NCI-H2107 treated with DMSO at 0.1 percent for 48 hours (cell line): Measurements from ENCODE around the gene NAV2.

Experiments
- DNase-seq: peaks from one replicate; lab custom pipeline; 2025; ENCODE audit not compliant: unreplicated experiment; lab: John Stamatoyannopoulos, UW

NAV2 gene

DNA sequence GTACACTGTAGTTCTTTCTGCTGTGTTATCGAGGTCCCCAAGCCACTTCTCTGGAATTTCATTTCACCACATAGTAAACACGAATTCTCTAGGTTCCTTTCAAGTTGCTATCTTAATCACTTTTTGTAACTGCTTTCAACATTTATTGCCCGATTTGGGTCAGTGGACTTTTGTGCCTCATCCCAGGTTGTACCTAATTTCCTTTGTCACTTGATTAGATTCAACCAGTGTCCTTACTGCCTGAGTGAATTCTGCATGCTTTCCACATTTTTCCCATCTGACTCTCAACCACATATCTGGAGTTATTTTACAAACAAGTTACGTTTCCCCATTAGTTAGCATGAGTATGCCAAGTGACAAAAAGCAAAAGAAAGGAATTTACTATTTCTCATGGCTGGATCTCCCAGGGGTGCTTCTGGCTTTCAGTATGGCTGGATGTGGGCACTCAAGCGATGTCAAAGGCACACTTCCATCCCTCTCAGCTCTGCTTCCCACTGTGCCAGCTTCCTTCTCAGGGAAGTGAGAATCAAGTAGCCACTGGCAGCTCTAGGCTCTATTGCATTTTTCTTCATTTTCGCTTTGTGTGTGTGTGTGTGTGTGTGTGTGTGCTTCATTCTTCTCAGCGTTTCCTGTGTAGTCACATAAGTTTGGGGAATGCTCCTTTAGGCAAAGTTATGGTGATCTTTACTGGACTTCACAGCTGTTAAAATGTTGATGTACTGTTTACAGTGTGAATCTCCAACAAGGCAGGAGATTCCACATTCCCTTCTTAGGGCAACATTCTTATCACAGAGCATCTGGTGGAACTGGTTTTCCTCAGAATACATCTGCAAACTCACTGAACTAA lies 318.7 kb downstream of the NAV2 start:
- no peak for DNase-seq

DNA sequence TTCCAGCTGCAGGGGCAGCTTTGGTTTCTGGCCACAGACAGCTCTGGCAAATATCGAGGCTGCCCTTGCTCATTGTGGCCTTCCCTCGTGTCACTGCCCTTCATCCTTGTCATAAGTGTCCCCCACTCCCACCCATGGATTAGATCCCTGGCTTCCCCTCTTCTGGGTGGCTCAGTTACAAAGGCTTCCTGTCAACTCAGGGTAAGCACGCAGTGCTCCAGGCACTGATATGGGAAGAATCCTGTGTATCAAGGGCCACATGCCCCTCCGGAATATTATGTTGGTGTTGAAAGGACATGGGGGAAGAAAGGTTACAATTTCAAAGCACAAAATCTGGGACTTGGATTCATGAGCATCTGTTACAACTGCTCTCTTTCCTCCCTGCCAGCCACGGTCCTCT lies 319.5 kb downstream of the NAV2 start:
- DNase-seq, result no peak

DNA sequence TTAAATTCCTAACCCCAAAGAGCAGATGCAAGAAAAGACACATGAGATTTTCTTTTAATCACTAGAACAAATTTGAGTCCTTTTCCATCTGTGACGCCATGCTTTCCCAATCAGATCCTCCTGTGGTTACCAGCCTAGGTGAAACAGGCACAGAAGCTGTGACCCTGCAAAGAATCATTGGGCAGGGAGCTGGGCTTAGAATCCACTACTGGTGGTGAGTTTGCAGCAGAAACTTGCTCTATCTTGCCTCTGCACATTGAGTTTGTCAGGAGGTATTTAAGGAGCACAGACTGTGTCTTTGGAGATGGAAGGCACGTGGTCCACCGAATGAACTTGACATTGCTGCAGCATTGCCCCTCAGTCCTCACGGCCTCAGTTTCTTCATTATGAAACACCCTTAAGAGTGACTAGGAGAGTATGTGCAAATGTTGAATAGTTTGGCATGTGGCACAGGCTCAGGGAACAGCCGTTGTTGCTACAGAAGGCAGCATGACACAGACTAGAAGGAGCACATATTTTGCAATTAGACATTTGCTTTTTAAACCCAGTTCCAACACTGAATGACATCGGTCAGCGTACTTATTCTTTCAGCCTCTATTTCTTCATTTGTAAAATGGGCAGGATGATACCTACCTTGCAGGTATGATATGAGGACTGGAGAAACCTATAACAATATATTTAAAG lies 320.1 kb downstream of the NAV2 start:
- DNase-seq, result no peak

DNA sequence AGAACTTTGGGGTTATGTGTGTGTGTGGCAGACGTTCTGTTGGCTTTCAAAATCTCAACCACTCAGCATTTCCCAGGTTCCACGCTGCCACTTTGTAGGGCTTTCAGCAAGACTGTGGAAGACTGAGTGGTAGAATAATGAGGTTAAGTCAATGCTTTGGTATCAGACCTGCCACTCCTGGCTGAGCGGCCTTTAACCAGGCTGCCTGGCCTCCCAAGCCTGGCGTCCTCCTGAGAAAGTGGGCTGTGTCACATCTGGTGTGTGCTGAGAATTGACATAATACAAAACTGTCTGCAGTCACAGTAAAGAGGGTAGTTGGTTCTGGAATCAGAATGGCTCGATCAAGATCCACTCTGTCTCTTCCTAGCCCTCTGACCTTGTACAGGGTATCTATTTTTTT lies 321.2 kb downstream of the NAV2 start:
- DNase-seq, result no peak

DNA sequence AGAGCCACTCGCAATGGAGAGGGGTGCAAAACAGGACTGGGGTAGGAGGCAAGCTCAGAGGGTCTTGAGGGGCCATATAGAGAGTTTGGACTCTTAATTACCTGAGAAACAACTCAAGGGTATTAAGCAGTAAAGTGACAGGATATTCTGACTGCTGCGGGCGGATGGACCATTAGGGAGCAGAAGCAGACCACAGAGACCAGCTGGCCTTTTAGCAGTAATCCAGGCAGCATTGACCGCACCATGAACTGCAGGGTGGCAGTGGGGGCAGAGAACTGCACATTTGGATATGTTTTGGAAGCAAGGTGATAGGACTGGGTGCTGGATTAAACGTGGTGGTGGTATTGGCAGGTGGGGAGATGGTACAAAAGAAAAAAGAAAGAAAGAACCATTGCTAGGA lies 322.3 kb downstream of the NAV2 start:
- DNase-seq, result no peak

DNA sequence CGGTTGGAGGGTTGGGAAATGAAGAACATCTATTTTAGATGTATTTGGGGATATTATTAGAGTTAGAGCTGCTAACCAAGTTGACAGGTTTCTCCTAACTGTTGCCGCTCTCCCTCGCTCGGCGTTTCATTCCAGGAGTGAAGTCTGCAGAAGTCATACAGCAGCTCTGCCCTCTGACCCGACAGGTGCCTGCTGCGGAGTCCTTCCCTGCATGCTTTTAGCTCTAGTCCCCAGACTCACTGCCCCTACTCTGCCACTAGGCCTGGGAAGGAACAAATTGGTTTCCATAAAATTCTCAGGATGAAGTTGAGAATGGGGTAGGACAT lies 322.7 kb downstream of the NAV2 start:
- no peak for DNase-seq

DNA sequence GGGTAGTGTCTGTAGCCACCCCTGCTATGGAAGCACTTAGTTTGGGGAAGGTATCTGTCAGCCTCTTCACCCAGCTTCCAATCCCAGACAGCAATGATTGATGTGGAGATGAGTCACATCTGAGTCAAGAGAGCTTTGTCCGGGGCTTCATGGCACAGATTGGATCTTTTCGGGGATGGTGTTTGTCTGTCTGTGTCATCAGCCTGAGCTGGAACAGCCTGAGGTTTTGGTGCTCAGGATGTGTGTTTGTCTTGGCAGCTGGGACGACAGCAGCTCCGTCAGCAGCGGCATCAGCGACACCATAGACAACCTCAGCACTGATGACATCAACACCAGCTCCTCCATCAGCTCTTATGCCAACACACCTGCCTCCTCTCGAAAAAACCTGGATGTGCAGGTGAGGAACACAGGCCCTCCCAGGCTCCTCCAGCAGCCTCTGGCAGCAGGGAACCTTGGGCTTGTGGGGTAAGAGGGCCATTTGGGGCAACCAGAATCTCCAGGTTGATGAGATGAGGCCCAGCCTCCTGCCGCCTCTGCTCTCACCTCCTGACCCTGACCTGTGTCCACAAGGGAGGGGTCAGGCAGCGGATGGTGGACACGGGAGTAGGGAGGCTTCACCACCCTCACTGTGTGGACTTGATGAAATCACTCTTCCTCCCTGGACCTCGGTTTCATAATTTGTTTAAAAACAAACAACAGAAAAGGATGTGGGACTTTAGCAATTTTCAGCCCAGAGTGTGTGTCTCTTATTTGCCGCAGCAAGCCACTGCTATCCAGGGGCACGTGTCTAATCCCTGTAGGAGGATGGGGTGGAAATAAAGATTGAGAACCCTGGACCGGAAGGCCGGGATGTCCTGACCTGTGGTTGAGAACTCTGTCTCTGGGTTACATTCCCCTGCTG lies 323.3 kb downstream of the NAV2 start:
- peak; percentile 60 for DNase-seq

DNA sequence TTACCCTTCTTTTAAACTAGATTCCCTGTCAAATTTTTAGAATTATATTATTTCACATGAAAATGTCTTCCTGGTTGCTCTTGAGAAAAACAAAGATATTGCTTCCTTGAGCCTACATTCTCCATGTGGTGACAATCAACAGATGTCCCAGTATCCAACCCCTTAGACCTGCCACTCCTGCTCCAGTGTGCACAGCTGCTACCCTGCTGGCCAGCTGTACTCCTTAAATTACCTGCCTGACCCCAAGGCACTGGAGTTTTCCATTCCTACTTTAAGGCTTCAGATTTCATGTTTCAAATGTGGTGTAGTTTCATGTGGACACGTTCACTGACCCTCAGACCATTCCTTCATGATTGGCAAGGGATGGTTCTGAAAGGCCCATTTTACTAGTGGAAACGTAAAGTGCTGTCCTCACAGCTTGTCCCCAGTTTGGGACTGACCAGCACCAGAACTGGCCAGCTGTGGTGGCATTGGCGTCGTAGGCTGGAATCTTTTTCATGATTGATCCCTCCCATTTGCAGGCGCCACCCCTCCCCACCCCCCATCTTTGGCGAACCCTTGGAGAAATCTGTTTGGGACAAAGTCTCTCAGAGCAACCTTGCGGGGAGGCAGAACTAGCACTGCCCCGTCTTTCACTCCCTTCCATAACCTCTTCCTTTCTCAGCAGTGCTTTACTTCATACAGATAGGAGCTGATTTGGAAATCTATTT lies 324.1 kb downstream of the NAV2 start:
- DNase-seq, result no peak

DNA sequence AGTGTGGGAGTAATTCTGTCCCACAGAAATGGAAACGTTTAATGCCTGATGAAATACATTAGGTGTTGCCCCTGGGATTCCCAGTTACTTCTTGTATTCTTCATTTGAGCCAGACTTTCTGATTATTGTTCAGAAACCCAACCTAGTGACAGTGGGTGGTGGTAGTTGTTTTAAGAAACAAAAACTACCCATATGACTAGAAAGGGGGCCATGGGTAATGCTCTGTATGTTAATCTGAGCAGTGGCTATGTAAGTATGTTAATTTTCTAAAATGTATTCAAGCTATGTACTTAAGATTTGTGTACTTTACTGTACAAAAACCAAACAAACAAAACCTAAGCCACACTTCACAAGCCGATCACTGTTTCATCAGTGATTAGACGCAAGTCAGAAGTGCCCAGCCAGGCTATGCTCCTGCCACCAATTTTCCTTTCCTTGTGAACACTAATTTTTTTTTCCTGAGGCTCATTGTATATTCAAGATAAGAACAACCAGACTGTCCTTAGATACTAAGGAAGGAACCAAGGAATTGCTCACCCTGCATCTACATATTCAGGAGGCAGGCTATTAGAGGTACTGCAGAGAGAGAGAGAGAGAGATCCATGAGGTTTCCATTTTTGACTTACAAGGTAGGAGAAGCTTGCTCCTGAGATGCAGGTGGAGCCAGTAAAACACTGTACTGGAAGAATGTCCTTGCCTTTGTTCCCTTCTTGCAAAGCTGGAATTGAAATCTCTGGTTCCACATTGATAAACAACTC lies 324.9 kb downstream of the NAV2 start:
- no peak for DNase-seq

DNA sequence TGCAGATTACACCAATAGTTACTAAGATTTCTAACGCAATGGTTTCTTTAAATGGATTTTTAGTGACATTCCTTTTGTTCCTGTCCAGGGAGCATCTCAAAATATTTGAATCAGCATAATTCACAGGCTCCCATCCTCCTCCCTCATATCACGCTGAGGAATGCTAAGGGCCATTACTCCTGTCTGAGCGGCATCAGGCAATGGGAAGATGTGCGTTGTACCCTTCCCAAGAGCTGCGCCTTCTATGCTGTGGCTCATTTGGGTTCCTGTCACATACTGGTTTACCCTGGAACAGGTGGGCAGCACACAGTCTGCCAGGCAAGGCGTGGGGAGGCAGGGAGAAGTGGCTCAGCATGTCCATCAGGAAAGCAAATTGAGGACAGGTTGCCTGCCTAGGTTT lies 325.8 kb downstream of the NAV2 start:
- no peak for DNase-seq

DNA sequence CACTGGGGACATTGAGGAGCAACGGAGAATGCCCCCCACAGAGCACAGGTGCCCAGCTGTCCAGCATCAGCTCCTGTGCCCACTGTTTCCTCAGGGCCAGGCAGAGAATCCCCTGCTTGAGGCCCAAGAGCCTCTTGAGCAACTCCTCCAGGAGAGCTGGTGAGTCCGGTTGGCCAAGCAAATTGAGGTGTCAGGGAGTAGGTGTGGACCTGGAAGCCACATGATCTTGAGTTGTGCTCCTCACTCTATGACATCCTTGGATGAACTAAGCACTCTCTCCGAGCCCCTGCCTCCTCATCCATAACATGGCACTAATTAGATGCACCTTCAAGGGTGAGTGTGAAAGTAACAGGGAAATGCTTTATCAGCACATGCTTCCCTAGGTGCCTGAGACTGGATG lies 326.3 kb downstream of the NAV2 start:
- no peak for DNase-seq

DNA sequence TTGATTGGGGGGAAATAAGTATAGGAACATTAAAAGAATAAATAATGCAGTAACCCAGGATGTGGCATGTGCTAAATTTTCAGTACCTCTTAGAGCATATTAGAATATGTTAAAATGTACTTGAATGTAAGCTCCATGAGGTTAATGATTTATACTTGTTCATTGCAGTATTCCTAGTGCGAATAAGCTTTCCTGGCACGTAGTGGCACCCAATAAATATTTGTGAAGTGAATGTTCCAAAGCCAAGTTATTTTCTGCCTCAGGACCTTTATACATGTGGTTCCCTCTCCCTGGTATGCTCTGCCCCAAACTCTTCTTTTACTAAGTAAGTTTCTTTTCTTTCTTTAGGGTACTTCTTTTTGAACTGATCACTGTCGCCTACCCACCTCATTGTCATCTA lies 328.9 kb downstream of the NAV2 start:
- DNase-seq, result no peak

DNA sequence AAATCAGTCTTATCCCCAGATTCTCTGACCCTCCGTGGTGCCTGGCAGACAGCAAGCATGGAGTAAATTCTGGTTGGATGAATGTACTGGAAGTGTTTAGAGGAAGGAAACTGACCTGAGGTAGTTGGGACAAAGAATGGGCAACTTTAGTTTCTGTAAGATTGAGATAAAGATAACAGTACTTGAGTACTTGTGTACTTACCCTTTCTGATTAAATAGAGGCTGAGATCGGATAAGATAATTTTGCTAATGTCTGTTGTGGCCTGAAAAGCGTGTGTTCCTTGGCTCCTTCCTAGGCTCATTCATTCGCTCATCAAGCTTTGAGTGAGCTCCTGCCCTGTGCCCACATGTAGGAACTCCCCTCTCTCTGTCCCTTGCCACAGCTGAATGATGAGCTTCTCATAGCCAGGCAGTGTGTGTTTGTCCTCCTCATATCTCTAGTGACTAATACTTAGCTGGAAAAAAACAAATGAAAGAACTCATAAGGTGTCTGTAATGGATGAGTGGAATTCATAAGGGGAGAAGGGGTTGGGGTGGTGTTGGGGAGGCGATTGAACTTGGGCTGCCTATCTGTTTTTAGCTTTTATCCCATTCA lies 329.5 kb downstream of the NAV2 start:
- DNase-seq, result no peak

DNA sequence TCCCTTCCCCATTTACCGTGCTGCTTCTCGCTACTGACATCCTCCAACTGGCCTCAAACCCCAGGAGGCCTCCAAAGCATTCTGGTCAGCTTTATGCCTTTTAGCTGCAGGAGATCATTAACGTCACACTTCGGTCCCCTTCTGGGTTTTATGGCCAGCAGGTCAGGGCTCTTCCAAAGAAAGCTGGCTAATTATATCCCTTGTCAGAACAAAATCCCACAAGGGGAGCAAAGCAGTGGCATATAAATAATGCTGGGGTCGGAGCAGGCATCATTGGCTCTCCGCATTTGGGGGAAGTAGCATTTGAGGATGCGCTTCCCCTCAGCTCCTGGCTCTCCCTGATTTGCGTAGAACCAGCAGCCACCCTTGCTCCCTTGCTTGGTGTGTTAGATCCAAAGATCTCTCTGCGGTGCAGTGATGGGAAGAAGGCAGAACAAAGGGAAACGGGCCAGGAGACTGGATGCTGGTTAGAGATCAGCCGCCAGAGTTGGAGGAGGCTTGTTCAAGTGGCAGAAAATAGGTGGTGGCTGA lies 330.2 kb downstream of the NAV2 start:
- DNase-seq, result no peak

DNA sequence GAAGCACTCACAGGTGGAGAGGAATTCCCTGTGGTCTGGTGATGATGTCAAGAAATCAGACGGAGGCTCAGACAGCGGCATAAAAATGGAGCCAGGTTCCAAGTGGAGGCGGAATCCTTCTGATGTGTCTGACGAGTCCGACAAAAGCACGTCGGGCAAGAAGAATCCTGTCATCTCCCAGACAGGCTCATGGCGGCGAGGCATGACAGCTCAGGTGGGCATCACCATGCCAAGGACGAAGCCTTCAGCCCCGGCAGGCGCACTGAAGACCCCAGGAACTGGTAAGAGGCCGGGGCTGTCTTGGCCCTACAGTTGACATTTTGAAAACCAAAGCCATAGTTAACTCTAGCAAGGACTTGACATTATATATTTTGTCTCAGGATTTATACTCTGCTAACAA lies 331.4 kb downstream of the NAV2 start:
- no peak for DNase-seq

DNA sequence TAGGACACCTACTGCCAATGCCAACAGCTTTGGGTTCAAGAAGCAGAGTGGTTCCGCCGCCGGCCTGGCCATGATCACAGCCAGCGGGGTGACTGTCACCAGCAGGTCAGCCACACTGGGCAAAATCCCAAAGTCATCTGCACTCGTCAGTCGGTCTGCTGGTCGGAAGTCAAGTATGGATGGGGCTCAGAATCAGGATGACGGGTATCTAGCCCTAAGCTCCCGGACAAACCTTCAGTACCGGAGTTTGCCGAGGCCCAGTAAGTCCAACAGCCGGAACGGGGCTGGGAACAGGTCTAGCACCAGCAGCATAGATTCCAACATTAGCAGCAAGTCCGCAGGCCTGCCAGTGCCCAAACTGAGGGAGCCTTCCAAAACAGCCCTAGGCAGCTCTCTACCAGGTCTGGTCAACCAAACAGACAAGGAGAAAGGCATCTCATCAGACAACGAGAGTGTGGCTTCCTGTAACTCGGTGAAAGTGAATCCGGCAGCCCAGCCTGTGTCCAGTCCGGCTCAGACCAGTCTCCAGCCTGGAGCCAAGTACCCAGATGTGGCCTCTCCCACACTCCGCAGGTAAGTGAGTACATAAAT lies 332.6 kb downstream of the NAV2 start:
- no peak for DNase-seq

DNA sequence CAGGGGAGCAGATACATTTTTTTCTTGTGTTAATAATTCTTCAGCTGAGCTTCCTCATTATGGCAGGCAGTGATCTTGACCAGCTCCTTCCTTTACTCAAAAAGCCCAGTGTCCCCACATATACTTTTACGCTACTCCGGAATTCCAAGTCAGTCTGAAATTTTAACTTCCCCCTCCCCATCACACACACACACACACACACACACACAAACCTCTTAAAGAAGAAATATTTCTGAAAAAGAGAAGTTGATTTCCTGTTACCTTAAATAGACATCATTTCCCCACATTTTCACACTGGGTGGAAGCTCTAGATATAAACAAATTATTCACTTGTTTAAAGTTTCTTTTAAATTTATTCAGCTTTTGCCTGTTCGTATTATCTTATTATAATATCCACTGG lies 333.8 kb downstream of the NAV2 start:
- no peak for DNase-seq

DNA sequence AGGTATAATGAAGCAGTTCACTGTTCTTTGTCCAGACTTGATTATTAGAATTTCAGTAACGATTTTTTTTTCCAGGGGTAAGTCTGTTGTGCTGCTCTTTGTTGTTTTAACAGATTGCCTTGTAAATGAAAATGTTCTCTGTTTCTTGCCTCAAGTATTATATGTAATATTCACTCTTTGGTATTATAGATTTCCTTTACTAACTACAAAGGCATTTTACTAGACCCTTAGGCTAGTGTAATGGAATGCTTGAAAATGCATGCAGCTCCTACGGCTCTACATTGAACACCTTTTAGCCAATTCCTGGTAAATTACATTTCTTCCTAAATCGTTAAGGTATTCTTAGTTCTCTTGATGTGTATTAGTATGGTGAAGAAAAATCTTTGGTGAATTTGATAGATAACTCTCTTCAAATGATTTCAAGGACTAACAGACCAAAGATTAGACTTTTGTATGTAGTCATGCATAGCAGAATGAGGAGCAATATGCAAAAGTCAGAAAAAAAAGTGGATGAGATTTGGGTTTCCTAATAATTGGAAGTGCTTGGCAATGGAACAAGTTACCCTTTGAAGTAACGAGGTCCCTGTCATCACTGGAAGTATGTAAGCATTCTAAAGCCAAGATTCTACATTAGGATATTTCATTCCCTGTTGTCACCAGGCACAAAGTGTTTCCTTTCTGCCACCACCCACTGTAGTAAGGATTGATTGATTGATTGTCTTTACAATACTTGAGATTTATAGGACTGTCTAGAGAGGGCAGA lies 334.6 kb downstream of the NAV2 start:
- DNase-seq, result no peak

DNA sequence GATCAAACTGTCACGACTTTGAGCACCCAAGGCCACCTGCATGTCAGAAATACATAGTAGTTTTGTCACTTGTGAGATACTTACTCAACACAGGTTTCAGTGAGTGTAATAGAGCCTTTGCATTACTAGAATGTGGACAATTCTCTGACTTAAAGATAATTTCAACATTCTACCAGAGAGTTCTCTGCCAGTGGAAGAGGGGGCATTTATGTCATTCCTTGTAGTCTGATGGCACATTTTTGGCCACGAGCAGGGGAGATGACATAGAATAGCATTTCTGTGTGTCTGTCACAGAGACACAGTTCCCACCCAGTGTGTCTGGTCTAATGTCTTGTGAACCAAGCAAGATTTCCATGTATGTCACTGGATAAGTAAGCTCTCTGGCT lies 335.1 kb downstream of the NAV2 start:
- DNase-seq, result no peak
